K562 (cell line): Measurements from ENCODE around the gene TCEANC. TPM values are rescaled to one million over a fixed set of nuclear protein-coding genes. Genes with fewer than 3 reads are reported as not detected.

Experiments
- BRD4 ChIP-seq: fragments of 200-600 bp; sonication (generic); IDR thresholded peaks from 2 replicates; pipeline ENCODE4 v1.6.1; 2017; ENCODE audit warnings: inconsistent platforms
- CXXC5 ChIP-seq: fragments of 250-450 bp; sonication (Bioruptor Pico); IDR thresholded peaks from 2 replicates; pipeline ENCODE4 v1.8.0; 2022; ENCODE audit warnings: inconsistent platforms, mild to moderate bottlenecking, moderate library complexity
- HMG20A ChIP-seq: fragments of 450-650 bp; formaldehyde crosslinking; conservative IDR thresholded peaks from 2 replicates; pipeline ENCODE4 v1.4.0; 2020; ENCODE audit warnings: mild to moderate bottlenecking, mixed read lengths
- HOMEZ ChIP-seq: fragments of 250-450 bp; sonication (Bioruptor Pico); IDR thresholded peaks from 2 replicates; pipeline ENCODE4 v1.4.0; 2020; ENCODE audit warnings: mild to moderate bottlenecking, moderate library complexity
- MAFG ChIP-seq: fragments of 450-650 bp; conservative IDR thresholded peaks from 2 replicates; pipeline ENCODE4 v1.6.1; 2016; ENCODE audit warnings: missing genetic modification characterization, missing compliant biosample characterization
- MCM2 ChIP-seq: fragments of 450-650 bp; IDR thresholded peaks from 2 replicates; pipeline ENCODE4 v1.6.1; 2017; ENCODE audit warnings: low read depth, mild to moderate bottlenecking
- NCOA2 ChIP-seq, 2 experiments: fragments of 450-650 bp; IDR thresholded peaks; 2 replicates each; pipeline ENCODE4 v1.6.1; 2018; ENCODE audit warnings: mild to moderate bottlenecking in 2 of 2, moderate library complexity in 1 of 2; ENCODE audit not compliant: partially characterized antibody in 2 of 2
- OTX1 ChIP-seq: fragments of 450-650 bp; formaldehyde crosslinking; IDR thresholded peaks from 2 replicates; pipeline ENCODE4 v1.4.0; 2022; ENCODE audit warnings: mild to moderate bottlenecking
- PHF21A ChIP-seq: fragments of 450-650 bp; IDR thresholded peaks from 2 replicates; pipeline ENCODE4 v1.6.1; 2017; ENCODE audit warnings: low read depth, borderline replicate concordance
- PKNOX1 ChIP-seq: fragments of 450-650 bp; IDR thresholded peaks from 2 replicates; pipeline ENCODE4 v1.6.1; 2016
- PML ChIP-seq: IDR thresholded peaks from 2 replicates; pipeline ENCODE4 v1.6.1; 2012; ENCODE audit warnings: low read length, inconsistent platforms
- POLR2G ChIP-seq: fragments of 200-400 bp; formaldehyde crosslinking; IDR thresholded peaks from 2 replicates; pipeline ENCODE4 v1.6.1; 2017; ENCODE audit warnings: low read depth, mild to moderate bottlenecking, antibody characterized with exemption, low read length, moderate library complexity
- PRDM10 ChIP-seq: fragments of 450-650 bp; IDR thresholded peaks from 2 replicates; pipeline ENCODE4 v1.6.1; 2018; ENCODE audit not compliant: partially characterized antibody
- ZFP30 ChIP-seq: fragments of 250-450 bp; sonication (Bioruptor Pico); IDR thresholded peaks from 2 replicates; pipeline ENCODE4 v1.8.0; 2022; ENCODE audit warnings: moderate library complexity, mild to moderate bottlenecking, inconsistent platforms, borderline replicate concordance
- ZKSCAN1 ChIP-seq: fragments of 150-350 bp; IDR thresholded peaks from 2 replicates; pipeline ENCODE4 v1.6.1; 2016; ENCODE audit warnings: low read depth, low read length
- ZNF384 ChIP-seq: IDR thresholded peaks from 2 replicates; pipeline ENCODE4 v1.6.1; 2012; ENCODE audit warnings: low read depth, low read length, improper control_type of control experiment
- ZNF395 ChIP-seq: fragments of 200-800 bp; sonication (Bioruptor generic); IDR thresholded peaks from 2 replicates; pipeline ENCODE4 v1.6.1; 2017; ENCODE audit warnings: missing genetic modification characterization, missing compliant biosample characterization
- ZNF639 ChIP-seq, 2 experiments: fragments of 200-800 bp in 1 of 2; sonication (Bioruptor generic) in 1 of 2; sonication (generic) in 1 of 2; formaldehyde crosslinking in 1 of 2; IDR thresholded peaks in 1 of 2; conservative IDR thresholded peaks in 1 of 2; 2 replicates each; pipeline versions ENCODE4 v1.5.0 to v1.6.1; 2016 to 2020; ENCODE audit warnings: missing compliant biosample characterization in 1 of 2, missing genetic modification characterization in 1 of 2, missing genetic modification reagents in 1 of 2
- ZSCAN32 ChIP-seq: fragments of 450-650 bp; formaldehyde crosslinking; IDR thresholded peaks from 2 replicates; pipeline ENCODE4 v1.4.0; 2020; ENCODE audit warnings: mild to moderate bottlenecking, moderate library complexity
- polyA plus RNA-seq, 8 experiments: library from polyadenylated mRNA; depleted of rRNA in 4 of 8; stranded (reverse) in 5 of 8; unstranded in 3 of 8; fragments of >200 nt; fragmentation: Nextera tagmentation in 2 of 8; fragmentation: Illumina TruSeq in 1 of 8; extraction: Ambion mirVana in 2 of 8; extraction: Trizol in 1 of 8; gene quantifications; 2 replicates each; pipeline versions ENCODE4 v1.2.1 to v1.2.3, GENCODE V29; 2011 to 2014; ENCODE audit warnings: inconsistent platforms in 1 of 8, missing spikeins in 1 of 8
- total RNA-seq, 7 experiments: library from RNA; depleted of rRNA in 6 of 7; stranded (reverse); fragments of >200 nt in 6 of 7; fragmentation: Illumina TruSeq in 2 of 7; extraction: Trizol in 2 of 7; gene quantifications; 2 replicates each; pipeline versions ENCODE4 v1.2.1 to v1.2.3, GENCODE V29; 2011 to 2021; ENCODE audit warnings: low replicate concordance in 1 of 7

TCEANC gene
- total and polyA plus RNA-seq, 9 of the 15 experiments (the other 6 are each of a cell fraction or from before 2014, with no cell fraction given), result 1.2 to 2.8 (median 2.0) TPM

GRCh38 chrX:13669246-13669737 lies 16.4 kb downstream of the TCEANC start (continued):
- no peak for TF ChIP-seq OTX1 (CRISPR knock-in tag)
- TF ChIP-seq ZNF639 (CRISPR knock-in tag; conservative IDR thresholded peaks at IDR 0.05 in 1 of 2, IDR thresholded peaks at IDR 0.05 in 1 of 2), result 0 out of 4 replicates have a peak, but pooled peaks of 1 of the 2 experiments have one; percentile 46
- TF ChIP-seq PML, result no peak
- TF ChIP-seq ZKSCAN1, result 0 out of 2 replicates have a peak, but pooled peaks have one; percentile 10
- TF ChIP-seq ZSCAN32 (CRISPR knock-in tag), result no peak
- no peak for TF ChIP-seq BRD4
- TF ChIP-seq ZFP30 (CRISPR knock-in tag), result no peak
- TF ChIP-seq HOMEZ (CRISPR knock-in tag), result no peak
- TF ChIP-seq MAFG (tag), result no peak
- no peak for TF ChIP-seq PHF21A
- TF ChIP-seq CXXC5 (CRISPR knock-in tag), result peak; percentile 50
- TF ChIP-seq PRDM10, result peak; percentile 29
- no peak for TF ChIP-seq NCOA2 (IDR thresholded peaks at IDR 0.05; ENCODE audit: partially characterized antibody in 2 of 2)
- peak; percentile 82 for TF ChIP-seq ZNF384
- peak; percentile 55 for TF ChIP-seq PKNOX1
- 0 out of 2 replicates have a peak, but pooled peaks have one; percentile 53 for TF ChIP-seq ZNF395
- TF ChIP-seq POLR2G, result no peak
- TF ChIP-seq HMG20A (CRISPR knock-in tag), result no peak
- no peak for TF ChIP-seq MCM2
